RWPE1 (cell line): Measurements from ENCODE around the gene ZC3H18.

ENCODE experiments used
- CTCF ChIA-PET: fragments of 350-600 bp; sonication (Branson Sonifier 250); formaldehyde crosslinking; extraction: SDS; loops from one replicate; lab custom pipeline; 2021; lab: Yijun Ruan, JAX
- POLR2A ChIA-PET: fragments of 400-600 bp; formaldehyde crosslinking; extraction: SDS; loops from one replicate; lab custom pipeline; 2020; ENCODE audit warnings: antibody characterized with exemption; ENCODE audit not compliant: low non-redundant PET; lab: Yijun Ruan, JAX
- DNase-seq: peaks from one replicate; pipeline ENCODE4 v3.0.0; 2012; ENCODE audit warnings: low spot score
- H3K27ac ChIP-seq: fragments of 450-650 bp; 2 replicates; pipeline ENCODE4 v1.5.1; 2017
- CTCF ChIP-seq: fragments of 450-650 bp; conservative IDR thresholded peaks from 2 replicates; pipeline ENCODE4 v1.5.1; 2017; ENCODE audit warnings: low read depth, mild to moderate bottlenecking

The ZC3H18 gene

GRCh38 chr16:88576307-88576706, 6.1 kb downstream of the ZC3H18 start:
- ChIA-PET POLR2A (no interaction called here), CTCF (no interaction called here)
- no peak for TF ChIP-seq CTCF
- DNase-seq: no peak
- H3K27ac ChIP-seq: no peak overlapping the region

- ChIA-PET POLR2A (interaction anchor here (0.6 kb wide), 1 partner anchor 340 kb away, joined by 3 read pairs; no protein-coding TSS in a partner anchor), CTCF (no interaction called here)
- DNase-seq: no peak
- TF ChIP-seq CTCF: no peak
- H3K27ac ChIP-seq: no peak overlapping the region
Observed at GRCh38 chr16:88577166-88577565, 7.0 kb downstream of the ZC3H18 start.

GRCh38 chr16:88578446-88579313, 8.5 kb downstream of the ZC3H18 start:
- no peak for DNase-seq
- POLR2A ChIA-PET: no interaction called here
- CTCF ChIA-PET: no interaction called here
- no peak for TF ChIP-seq CTCF
- H3K27ac ChIP-seq: no peak overlapping the region

- 0 out of 2 replicates have a peak overlapping the region, but pooled peaks have one; percentile 2 for H3K27ac ChIP-seq
- no peak for DNase-seq
- TF ChIP-seq CTCF: no peak
- ChIA-PET POLR2A (no interaction called here), CTCF (no interaction called here)
Observed at GRCh38 chr16:88580371-88580770, 10.2 kb downstream of the ZC3H18 start.

GRCh38 chr16:88581033-88581432, 10.8 kb downstream of the ZC3H18 start:
- POLR2A ChIA-PET: no interaction called here
- no peak overlapping the region for H3K27ac ChIP-seq
- CTCF ChIA-PET: no interaction called here
- no peak for TF ChIP-seq CTCF
- DNase-seq: no peak

- TF ChIP-seq CTCF: no peak
- ChIA-PET POLR2A (no interaction called here), CTCF (no interaction called here)
- H3K27ac ChIP-seq: no peak overlapping the region
- no peak for DNase-seq
Observed at GRCh38 chr16:88582912-88583575, 12.8 kb downstream of the ZC3H18 start.
